ENCODE data around the gene PLB1. TPM values are rescaled to one million over a fixed set of nuclear protein-coding genes. Genes with fewer than 3 reads are reported as not detected.

PLB1 gene
- total and polyA plus RNA-seq, 2 experiments from 2014 or later: 0.06 to 0.21 TPM

- Mint-ChIP-seq H3K27me3 (ENCODE audit: insufficient read depth, low read depth, poor library complexity) (peaks cover 9% of the 10 kb centered on the region), H3K36me3 (ENCODE audit: low read depth) (no peaks in the 10 kb centered on the region), H3K4me3 (no peak overlapping the region), H3K27ac (no peak overlapping the region), H3K9me3 (0 out of 3 replicates have a peak, but pooled peaks cover 4% of the 10 kb centered on the region), H3K4me1 (peaks cover 12% of the 10 kb centered on the region)
- Histone ChIP-seq H3K27me3 (ENCODE audit: insufficient read depth) (no peaks in the 10 kb centered on the region), H3K36me3 (ENCODE audit: insufficient read depth) (no peaks in the 10 kb centered on the region), H3K27ac (ENCODE audit: low read depth) (no peak overlapping the region), H3K79me2 (replicated peaks; ENCODE audit: insufficient read depth) (no peaks in the 10 kb centered on the region), H3K4me3 (no peak overlapping the region), H2AFZ (no peak overlapping the region), H4K20me1 (replicated peaks; ENCODE audit: insufficient read depth) (no peaks in the 10 kb centered on the region), H3K9me2 (ENCODE audit: insufficient read depth) (no peaks in the 10 kb centered on the region), H3F3A (replicated peaks; ENCODE audit: low read depth) (no peaks in the 10 kb centered on the region), H3K4me2 (no peak overlapping the region), H3K4me1 (ENCODE audit: insufficient read depth) (peaks cover 8% of the 10 kb centered on the region; the same call in 1 of the 2 replicates)
- TF ChIP-seq STAT1 (IDR thresholded peaks at IDR 0.05; ENCODE audit: unreplicated experiment) (no peak), JUNB (IDR thresholded peaks at IDR 0.05; ENCODE audit: unreplicated experiment) (no peak), ZNF114 (CRISPR knock-in tag; IDR thresholded peaks at IDR 0.05) (no peak), ZNF331 (CRISPR knock-in tag; IDR thresholded peaks at IDR 0.05; ENCODE audit: low read depth) (no peak)
- TF ChIP-seq, protein P1, sequence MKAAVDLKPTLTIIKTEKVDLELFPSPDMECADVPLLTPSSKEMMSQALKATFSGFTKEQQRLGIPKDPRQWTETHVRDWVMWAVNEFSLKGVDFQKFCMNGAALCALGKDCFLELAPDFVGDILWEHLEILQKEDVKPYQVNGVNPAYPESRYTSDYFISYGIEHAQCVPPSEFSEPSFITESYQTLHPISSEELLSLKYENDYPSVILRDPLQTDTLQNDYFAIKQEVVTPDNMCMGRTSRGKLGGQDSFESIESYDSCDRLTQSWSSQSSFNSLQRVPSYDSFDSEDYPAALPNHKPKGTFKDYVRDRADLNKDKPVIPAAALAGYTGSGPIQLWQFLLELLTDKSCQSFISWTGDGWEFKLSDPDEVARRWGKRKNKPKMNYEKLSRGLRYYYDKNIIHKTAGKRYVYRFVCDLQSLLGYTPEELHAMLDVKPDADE (IDR thresholded peaks at IDR 0.05): no peak
- TF ChIP-seq, protein P2, sequence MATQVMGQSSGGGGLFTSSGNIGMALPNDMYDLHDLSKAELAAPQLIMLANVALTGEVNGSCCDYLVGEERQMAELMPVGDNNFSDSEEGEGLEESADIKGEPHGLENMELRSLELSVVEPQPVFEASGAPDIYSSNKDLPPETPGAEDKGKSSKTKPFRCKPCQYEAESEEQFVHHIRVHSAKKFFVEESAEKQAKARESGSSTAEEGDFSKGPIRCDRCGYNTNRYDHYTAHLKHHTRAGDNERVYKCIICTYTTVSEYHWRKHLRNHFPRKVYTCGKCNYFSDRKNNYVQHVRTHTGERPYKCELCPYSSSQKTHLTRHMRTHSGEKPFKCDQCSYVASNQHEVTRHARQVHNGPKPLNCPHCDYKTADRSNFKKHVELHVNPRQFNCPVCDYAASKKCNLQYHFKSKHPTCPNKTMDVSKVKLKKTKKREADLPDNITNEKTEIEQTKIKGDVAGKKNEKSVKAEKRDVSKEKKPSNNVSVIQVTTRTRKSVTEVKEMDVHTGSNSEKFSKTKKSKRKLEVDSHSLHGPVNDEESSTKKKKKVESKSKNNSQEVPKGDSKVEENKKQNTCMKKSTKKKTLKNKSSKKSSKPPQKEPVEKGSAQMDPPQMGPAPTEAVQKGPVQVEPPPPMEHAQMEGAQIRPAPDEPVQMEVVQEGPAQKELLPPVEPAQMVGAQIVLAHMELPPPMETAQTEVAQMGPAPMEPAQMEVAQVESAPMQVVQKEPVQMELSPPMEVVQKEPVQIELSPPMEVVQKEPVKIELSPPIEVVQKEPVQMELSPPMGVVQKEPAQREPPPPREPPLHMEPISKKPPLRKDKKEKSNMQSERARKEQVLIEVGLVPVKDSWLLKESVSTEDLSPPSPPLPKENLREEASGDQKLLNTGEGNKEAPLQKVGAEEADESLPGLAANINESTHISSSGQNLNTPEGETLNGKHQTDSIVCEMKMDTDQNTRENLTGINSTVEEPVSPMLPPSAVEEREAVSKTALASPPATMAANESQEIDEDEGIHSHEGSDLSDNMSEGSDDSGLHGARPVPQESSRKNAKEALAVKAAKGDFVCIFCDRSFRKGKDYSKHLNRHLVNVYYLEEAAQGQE (IDR thresholded peaks at IDR 0.05; ENCODE audit: unreplicated experiment): no peak
- ATAC-seq (no peak), DNase-seq (ENCODE audit: low spot score) (no peak)
These were observed 69.2 kb downstream of the PLB1 start for GRCh38 chr2:28565033-28565432.

- Histone ChIP-seq H3F3A (replicated peaks; ENCODE audit: low read depth) (no peaks in the 10 kb centered on the region), H3K9me2 (ENCODE audit: insufficient read depth) (no peaks in the 10 kb centered on the region), H3K79me2 (replicated peaks; ENCODE audit: insufficient read depth) (no peaks in the 10 kb centered on the region), H4K20me1 (replicated peaks; ENCODE audit: insufficient read depth) (no peaks in the 10 kb centered on the region), H3K36me3 (ENCODE audit: insufficient read depth) (no peaks in the 10 kb centered on the region), H3K4me2 (peak overlapping the region; percentile 77), H2AFZ (peak overlapping the region; percentile 98), H3K27ac (ENCODE audit: low read depth) (no peak overlapping the region), H3K4me3 (peak overlapping the region; percentile 77), H3K27me3 (ENCODE audit: insufficient read depth) (no peaks in the 10 kb centered on the region), H3K4me1 (ENCODE audit: insufficient read depth) (peaks cover 8% of the 10 kb centered on the region; the same call in 1 of the 2 replicates)
- Mint-ChIP-seq H3K4me1 (peaks cover 12% of the 10 kb centered on the region), H3K36me3 (ENCODE audit: low read depth) (no peaks in the 10 kb centered on the region), H3K4me3 (peak overlapping the region; percentile 90), H3K27ac (no peak overlapping the region), H3K9me3 (0 out of 3 replicates have a peak, but pooled peaks cover 4% of the 10 kb centered on the region), H3K27me3 (ENCODE audit: insufficient read depth, low read depth, poor library complexity) (peaks cover 9% of the 10 kb centered on the region)
- no peak for TF ChIP-seq ZNF114 (CRISPR knock-in tag; IDR thresholded peaks at IDR 0.05)
- TF ChIP-seq STAT1 (IDR thresholded peaks at IDR 0.05; ENCODE audit: unreplicated experiment): no peak
- TF ChIP-seq, protein P1 (IDR thresholded peaks at IDR 0.05): no peak
- DNase-seq (ENCODE audit: low spot score) (peak; percentile 24), ATAC-seq (no peak)
These were observed 69.9 kb downstream of the PLB1 start for GRCh38 chr2:28565720-28566295.
